Stimulated activated CD4-positive, alpha-beta T cell treated with anti-CD3 and anti-CD28 coated beads, Interleukin-12 subunit alpha, Interleukin-12 subunit beta, amount 100 ng/mL, for 48 hours (primary cell): ENCODE data around the gene IFI6.
A peak's percentile ranks its signal among the peaks of the same experiment; 100 is the strongest.
"Not testable (repeated sequence)": the region's sequence is repeated elsewhere in the genome, so short reads cannot be mapped to it uniquely, and the experiment has no call there.

ENCODE experiments used
- DNase-seq, 3 donors: peaks; one replicate each; pipeline ENCODE4 v3.0.0-alpha.2; 2020; ENCODE audit warnings: low read depth in 2 of 3, low spot score in 1 of 3

Gene IFI6

GRCh38 chr1:27632387-27633297 is 39.4 kb downstream of the IFI6 start:
- DNase-seq: peak in 2 of 3 donors; percentile 60

DNA sequence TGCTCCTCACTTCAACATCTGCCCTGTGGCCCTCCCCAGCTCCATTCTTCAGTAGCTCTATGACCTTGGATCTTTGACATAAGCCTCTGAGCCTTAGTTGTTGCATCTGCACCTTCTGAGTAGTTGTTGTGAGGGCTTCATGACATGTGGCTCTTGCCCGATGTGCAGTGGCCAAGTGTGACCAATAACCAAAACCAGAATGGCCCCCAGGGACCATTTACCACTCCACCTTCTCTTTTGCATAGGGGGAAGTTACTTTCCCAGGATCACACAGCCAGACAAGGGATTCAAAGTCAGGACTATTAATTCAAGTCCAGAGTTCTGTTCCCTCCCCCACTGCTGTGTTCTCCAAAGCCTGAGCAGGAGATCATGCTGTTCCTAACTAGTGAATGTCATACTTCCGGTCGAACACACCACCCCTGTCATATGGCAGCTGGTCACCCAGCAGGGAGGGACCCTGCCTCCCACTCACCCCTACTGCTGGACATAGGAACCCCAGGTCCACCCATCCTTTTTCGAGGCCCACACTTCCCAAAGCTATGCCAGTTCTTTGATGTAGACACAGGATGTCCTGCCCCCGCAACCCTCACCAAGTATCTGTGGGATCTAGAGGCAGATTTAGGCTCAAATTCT is 41.0 kb downstream of the IFI6 start:
- DNase-seq: no peak

GRCh38 chr1:27628712-27629111 is 43.3 kb downstream of the IFI6 start:
- DNase-seq: no peak

DNA sequence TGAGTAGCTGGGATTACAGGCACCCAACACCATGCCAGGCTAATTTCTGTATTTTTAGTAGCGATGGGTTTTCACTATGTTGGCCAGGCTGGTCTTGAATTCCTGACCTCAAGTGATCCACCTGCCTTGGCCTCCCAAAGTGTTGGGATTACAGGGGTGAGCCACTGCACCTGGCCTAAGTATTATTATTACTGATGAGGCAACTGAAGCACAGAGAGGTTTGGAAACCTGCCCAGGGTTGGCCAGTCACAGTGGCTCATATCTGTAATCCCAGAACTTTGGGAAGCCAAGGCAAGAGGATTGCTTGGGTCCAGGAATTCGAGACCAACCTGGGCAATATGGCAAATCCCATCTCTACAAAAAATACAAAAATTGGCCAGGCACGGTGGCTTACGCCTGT is 44.3 kb downstream of the IFI6 start:
- not testable (repeated sequence) for DNase-seq

DNA sequence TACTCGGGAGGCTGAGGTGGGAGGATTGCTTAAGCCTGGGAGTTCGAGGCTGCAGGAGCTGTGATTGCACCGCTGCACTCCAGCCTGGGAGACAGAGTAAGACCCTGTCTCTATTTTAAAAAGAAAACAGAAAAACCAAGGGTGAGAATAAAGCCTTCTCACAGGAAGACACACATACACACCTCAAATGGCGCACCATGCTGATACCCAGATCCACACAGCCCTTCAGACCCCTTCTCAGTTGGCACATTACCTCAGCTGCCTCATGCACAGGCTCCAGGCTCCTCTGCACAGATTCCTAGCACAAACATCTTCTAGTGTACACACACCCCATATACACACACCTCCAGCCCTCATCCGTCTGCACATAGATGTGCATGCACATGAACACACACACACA is 44.9 kb downstream of the IFI6 start:
- DNase-seq: no peak

DNA sequence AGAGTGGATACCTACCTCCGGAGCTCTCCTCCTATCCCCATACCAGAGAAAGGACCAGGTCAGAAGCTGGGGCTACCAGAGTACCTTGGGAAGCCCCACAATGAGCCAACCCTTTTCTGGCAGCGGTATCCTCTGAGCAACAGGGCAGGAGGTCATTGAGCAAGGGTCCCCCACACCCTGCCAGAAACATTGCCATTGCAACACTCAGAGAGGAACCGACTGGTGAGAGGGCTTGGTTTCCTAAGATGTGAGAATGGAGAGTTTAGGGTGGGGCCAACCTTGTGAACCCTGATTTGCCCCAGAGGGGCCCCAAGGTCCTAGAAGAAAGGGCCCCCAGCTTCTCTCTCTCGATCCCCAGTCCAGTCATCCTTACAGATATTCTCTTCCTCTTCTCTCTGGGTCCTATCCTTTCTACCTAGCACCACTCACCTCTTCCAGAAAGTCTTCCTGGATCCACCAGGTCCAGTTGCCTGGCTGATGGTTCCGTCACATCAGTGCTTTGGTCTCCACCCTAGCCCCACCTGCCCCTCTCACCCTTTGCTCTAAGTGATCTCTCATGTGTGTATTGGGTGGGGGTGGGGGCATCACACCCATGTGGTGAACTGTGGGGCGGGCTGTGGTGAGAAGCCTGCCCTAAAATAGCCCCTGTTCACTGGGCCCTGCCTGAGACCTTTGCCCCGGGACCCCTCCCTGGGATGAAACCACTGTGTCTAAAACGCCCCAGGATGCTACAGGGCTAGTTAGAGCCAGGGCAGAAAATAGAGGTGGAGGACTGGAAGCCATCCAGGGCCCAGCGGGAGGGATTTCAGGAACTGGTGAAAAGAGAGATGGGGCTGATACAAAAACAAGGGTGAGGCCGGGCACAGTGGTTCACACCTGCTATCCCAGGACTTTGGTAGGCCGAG is 45.7 kb downstream of the IFI6 start:
- DNase-seq: no peak

DNA sequence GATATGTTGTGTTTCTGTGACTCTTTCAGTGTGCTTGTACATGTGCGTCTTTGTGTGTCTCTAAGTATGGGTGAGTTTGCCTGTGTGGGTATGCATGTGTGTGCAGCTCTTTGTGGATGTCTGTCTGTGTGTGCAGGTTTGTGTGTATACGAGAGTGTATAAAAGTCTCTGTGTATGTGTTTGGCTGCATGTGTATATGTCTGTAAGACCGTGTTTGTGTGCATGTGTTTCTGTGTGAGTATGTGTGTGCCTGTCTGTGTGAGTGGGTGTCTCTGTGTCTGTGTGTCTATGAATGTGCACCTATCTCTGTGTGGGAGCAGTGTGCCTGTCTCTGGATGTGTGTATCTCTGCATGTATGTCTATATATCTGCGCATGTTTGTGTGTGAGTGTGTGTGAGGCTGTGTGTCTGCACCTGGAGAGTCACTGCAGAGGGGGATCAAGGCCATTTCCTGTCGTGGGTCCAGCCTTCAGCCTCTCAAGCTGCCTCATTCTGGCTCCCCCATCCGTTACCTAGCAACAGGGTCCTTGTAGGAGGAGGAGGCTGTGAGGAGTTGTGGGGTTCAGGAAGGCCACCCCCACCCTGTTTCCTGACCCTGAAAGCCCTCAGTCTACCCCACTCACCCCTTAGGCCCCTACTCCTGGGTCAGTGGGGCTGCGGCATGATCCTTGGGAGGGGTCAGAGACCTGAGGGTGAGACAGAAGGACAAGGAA is 47.4 kb downstream of the IFI6 start:
- DNase-seq: no peak

GRCh38 chr1:27623327-27624212 is 48.4 kb downstream of the IFI6 start:
- no peak for DNase-seq

- DNase-seq: no peak
Observed at GRCh38 chr1:27622828-27623227, 49.2 kb downstream of the IFI6 start.

DNA sequence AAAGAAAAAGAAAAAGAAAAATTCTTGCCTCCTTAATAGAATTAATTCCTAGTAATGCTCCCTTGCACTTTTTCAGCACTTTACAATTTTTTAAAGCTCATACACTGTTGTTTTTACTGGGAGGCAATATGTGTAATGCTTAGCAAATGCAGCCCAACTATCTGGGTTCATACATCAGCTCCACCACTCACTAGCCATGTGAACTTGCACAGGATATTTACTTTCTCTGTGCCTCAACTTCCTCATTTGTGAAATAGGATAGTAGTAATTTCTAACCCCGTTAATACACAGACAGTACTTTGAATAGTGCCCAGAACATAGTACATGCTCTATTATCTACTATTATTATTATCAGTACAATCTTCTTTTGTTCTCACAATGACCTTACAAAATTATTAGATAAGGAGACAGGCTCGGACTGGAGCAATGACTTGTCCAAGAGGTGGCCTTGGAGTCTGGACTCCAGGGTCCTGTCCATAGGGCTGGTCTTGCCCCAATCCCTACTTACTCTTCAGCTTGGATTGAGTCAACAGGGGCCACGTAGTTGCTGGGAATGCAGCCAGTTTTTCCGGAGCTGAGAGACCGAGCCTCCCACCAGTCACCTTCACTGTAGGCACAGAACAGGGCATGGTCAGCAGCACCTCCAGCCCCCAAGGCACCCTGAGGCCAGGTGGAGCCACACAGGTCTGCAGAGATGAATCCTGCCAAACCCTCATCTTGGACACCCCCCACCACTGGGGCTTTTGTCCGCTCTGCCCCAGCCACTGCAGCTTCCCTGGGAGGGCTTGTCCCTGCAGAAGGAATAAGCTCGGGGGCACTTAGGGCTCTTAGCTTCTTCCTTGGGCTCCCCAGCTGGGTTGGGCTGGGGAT is 50.7 kb downstream of the IFI6 start:
- DNase-seq: no peak

GRCh38 chr1:27619782-27620438 is 52.1 kb downstream of the IFI6 start:
- DNase-seq: not testable (repeated sequence)

- no peak for DNase-seq
Observed at GRCh38 chr1:27618341-27619082, 53.5 kb downstream of the IFI6 start.

DNA sequence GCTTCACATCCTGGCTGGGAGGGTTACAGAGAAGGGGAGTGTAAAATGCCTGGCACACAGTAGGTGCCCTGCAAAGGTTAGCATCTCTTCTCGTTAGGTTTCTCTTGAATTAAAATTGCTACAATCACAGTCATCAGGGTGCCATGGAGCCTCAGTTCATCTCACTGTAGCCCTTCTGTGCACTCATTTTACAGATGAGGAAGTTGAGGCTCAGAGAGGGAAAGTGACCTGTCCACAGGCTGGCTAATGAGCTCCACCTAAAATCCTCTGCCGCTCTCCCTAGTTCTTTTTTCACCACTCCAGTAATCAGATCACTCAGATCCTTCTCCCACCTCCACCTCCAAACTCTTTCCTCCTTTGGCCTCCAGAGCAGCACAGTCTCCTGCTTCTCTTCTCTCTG is 54.6 kb downstream of the IFI6 start:
- DNase-seq: no peak

- no peak for DNase-seq
Observed at GRCh38 chr1:27616441-27616840, 55.6 kb downstream of the IFI6 start.
